ENCODE measurements around the gene INPP5J. TPM values are rescaled to one million over a fixed set of nuclear protein-coding genes. Genes with fewer than 3 reads are reported as not detected.
"Not testable (repeated sequence)": the region's sequence is repeated elsewhere in the genome, so short reads cannot be mapped to it uniquely, and the experiment has no call there.

The INPP5J gene
- total RNA-seq: 0.32 TPM
- 1.5 TPM for polyA plus RNA-seq

GRCh38 chr22:31122532-31123291 is at the start of gene INPP5J:
INPP5J (plus strand) TSS chr22:31122966; CDS start chr22:31123015, 49 bp downstream.
- Histone ChIP-seq H3K4me3 (ENCODE audit: low read depth, low read length) (peak within 1 kb of the TSS; percentile 20), H3K4me1 (ENCODE audit: insufficient read depth) (no peaks in the 10 kb centered on the region), H3K36me3 (ENCODE audit: insufficient read depth) (no peaks in the 10 kb centered on the region), H3K27ac (ENCODE audit: low read depth) (no peak within 1 kb of the TSS)
- WGBS: 14% methylated on average over 10 of the region's 10 CpGs
- DNase-seq (ENCODE audit: extremely low spot score): no peak

- not testable (repeated sequence) for H3K4me3 ChIP-seq (ENCODE audit: low read depth, low read length); DNase-seq (ENCODE audit: extremely low spot score); H3K27ac ChIP-seq (ENCODE audit: low read depth); H3K4me1 ChIP-seq (ENCODE audit: insufficient read depth); H3K36me3 ChIP-seq (ENCODE audit: insufficient read depth)
- WGBS: 83% methylated on average over 9 of the region's 9 CpGs
These were observed 49.6 kb upstream of the INPP5J start for GRCh38 chr22:31073125-31073524.

- WGBS: 94% methylated on average over 5 of the region's 5 CpGs
These were observed 49.1 kb upstream of the INPP5J start for GRCh38 chr22:31073545-31074145.

GRCh38 chr22:31075961-31076360 is 46.8 kb upstream of the INPP5J start:
- Histone ChIP-seq H3K4me3 (ENCODE audit: low read depth, low read length) (no peak overlapping the region), H3K27ac (ENCODE audit: low read depth) (peak overlapping the region; percentile 80), H3K4me1 (ENCODE audit: insufficient read depth) (no peaks in the 10 kb centered on the region), H3K36me3 (ENCODE audit: insufficient read depth) (no peaks in the 10 kb centered on the region)
- WGBS: 21% methylated on average over 15 of the region's 15 CpGs
- DNase-seq (ENCODE audit: extremely low spot score): peak; percentile 67

More at GRCh38 chr22:31073545-31074145, 49.1 kb upstream of the INPP5J start:
- not testable (repeated sequence) for H3K4me3 ChIP-seq (ENCODE audit: low read depth, low read length); H3K27ac ChIP-seq (ENCODE audit: low read depth); H3K36me3 ChIP-seq (ENCODE audit: insufficient read depth); DNase-seq (ENCODE audit: extremely low spot score); H3K4me1 ChIP-seq (ENCODE audit: insufficient read depth)

- no peak overlapping the region for H3K4me3 ChIP-seq (ENCODE audit: low read depth, low read length)
- no peak for DNase-seq (ENCODE audit: extremely low spot score)
- H3K36me3 ChIP-seq (ENCODE audit: insufficient read depth): no peaks in the 10 kb centered on the region
- H3K27ac ChIP-seq (ENCODE audit: low read depth): no peak overlapping the region
- 92% methylated on average over 6 of the region's 6 CpGs for WGBS
- no peaks in the 10 kb centered on the region for H3K4me1 ChIP-seq (ENCODE audit: insufficient read depth)
These were observed 45.1 kb upstream of the INPP5J start for GRCh38 chr22:31077681-31078080.

GRCh38 chr22:31078389-31078788 is 44.4 kb upstream of the INPP5J start:
- H3K36me3 ChIP-seq (ENCODE audit: insufficient read depth); H3K27ac ChIP-seq (ENCODE audit: low read depth); DNase-seq (ENCODE audit: extremely low spot score); H3K4me1 ChIP-seq (ENCODE audit: insufficient read depth); H3K4me3 ChIP-seq (ENCODE audit: low read depth, low read length): not testable (repeated sequence)
- WGBS: 76% methylated on average over 2 of the region's 2 CpGs

GRCh38 chr22:31079095-31079642 is 43.6 kb upstream of the INPP5J start:
- Histone ChIP-seq H3K36me3 (ENCODE audit: insufficient read depth) (no peaks in the 10 kb centered on the region), H3K4me3 (ENCODE audit: low read depth, low read length) (no peak overlapping the region), H3K4me1 (ENCODE audit: insufficient read depth) (no peaks in the 10 kb centered on the region), H3K27ac (ENCODE audit: low read depth) (no peak overlapping the region)
- no peak for DNase-seq (ENCODE audit: extremely low spot score)
- WGBS: 78% methylated on average over 12 of the region's 12 CpGs

- no peak for DNase-seq (ENCODE audit: extremely low spot score)
- H3K27ac ChIP-seq (ENCODE audit: low read depth): peak overlapping the region; percentile 68
- no peaks in the 10 kb centered on the region for H3K4me1 ChIP-seq (ENCODE audit: insufficient read depth)
- WGBS: 30% methylated on average over 5 of the region's 5 CpGs
- H3K4me3 ChIP-seq (ENCODE audit: low read depth, low read length): peak overlapping the region; percentile 70
- H3K36me3 ChIP-seq (ENCODE audit: insufficient read depth): no peaks in the 10 kb centered on the region
These were observed 42.5 kb upstream of the INPP5J start for GRCh38 chr22:31080164-31080847.

GRCh38 chr22:31080848-31081649 is 41.7 kb upstream of the INPP5J start, which contains the start of gene SMTN:
SMTN (plus strand) TSS chr22:31081318; CDS start chr22:31083259, 1,941 bp downstream.
- Histone ChIP-seq H3K4me1 (ENCODE audit: insufficient read depth) (no peaks in the 10 kb centered on the region), H3K4me3 (ENCODE audit: low read depth, low read length) (peak within 1 kb of the TSS; percentile 70), H3K27ac (ENCODE audit: low read depth) (peak within 1 kb of the TSS; percentile 86), H3K36me3 (ENCODE audit: insufficient read depth) (no peaks in the 10 kb centered on the region)
- peak; percentile 91 for DNase-seq (ENCODE audit: extremely low spot score)
- under 1% methylated on average over 63 of the region's 63 CpGs for WGBS

GRCh38 chr22:31081963-31082605 is 40.7 kb upstream of the INPP5J start:
- DNase-seq (ENCODE audit: extremely low spot score): no peak
- WGBS: 15% methylated on average over 6 of the region's 6 CpGs
- Histone ChIP-seq H3K4me1 (ENCODE audit: insufficient read depth) (no peaks in the 10 kb centered on the region), H3K36me3 (ENCODE audit: insufficient read depth) (no peaks in the 10 kb centered on the region), H3K27ac (ENCODE audit: low read depth) (peak overlapping the region; percentile 86), H3K4me3 (ENCODE audit: low read depth, low read length) (peak overlapping the region; percentile 70)

- H3K4me1 ChIP-seq (ENCODE audit: insufficient read depth): no peaks in the 10 kb centered on the region
- DNase-seq (ENCODE audit: extremely low spot score): no peak
These were observed 40.0 kb upstream of the INPP5J start for GRCh38 chr22:31082606-31083376.

GRCh38 chr22:31083377-31083768 is 39.4 kb upstream of the INPP5J start:
- H3K4me1 ChIP-seq (ENCODE audit: insufficient read depth): no peaks in the 10 kb centered on the region
- H3K36me3 ChIP-seq (ENCODE audit: insufficient read depth): no peaks in the 10 kb centered on the region
- WGBS: 33% methylated on average over 3 of the region's 3 CpGs
- no peak overlapping the region for H3K27ac ChIP-seq (ENCODE audit: low read depth)
- peak overlapping the region; percentile 70 for H3K4me3 ChIP-seq (ENCODE audit: low read depth, low read length)
- no peak for DNase-seq (ENCODE audit: extremely low spot score)

More at GRCh38 chr22:31082606-31083376, 40.0 kb upstream of the INPP5J start:
- Histone ChIP-seq H3K36me3 (ENCODE audit: insufficient read depth) (no peaks in the 10 kb centered on the region), H3K27ac (ENCODE audit: low read depth) (peak overlapping the region; percentile 61), H3K4me3 (ENCODE audit: low read depth, low read length) (peak overlapping the region; percentile 70)
- 27% methylated on average over 11 of the region's 11 CpGs for WGBS

All from urinary bladder (tissue), 4 donors.